ENCODE measurements around the gene DCC.

GRCh38 chr18:53234610-53235009 is 894.6 kb downstream of the DCC start:
- TF ChIP-seq, protein P1, sequence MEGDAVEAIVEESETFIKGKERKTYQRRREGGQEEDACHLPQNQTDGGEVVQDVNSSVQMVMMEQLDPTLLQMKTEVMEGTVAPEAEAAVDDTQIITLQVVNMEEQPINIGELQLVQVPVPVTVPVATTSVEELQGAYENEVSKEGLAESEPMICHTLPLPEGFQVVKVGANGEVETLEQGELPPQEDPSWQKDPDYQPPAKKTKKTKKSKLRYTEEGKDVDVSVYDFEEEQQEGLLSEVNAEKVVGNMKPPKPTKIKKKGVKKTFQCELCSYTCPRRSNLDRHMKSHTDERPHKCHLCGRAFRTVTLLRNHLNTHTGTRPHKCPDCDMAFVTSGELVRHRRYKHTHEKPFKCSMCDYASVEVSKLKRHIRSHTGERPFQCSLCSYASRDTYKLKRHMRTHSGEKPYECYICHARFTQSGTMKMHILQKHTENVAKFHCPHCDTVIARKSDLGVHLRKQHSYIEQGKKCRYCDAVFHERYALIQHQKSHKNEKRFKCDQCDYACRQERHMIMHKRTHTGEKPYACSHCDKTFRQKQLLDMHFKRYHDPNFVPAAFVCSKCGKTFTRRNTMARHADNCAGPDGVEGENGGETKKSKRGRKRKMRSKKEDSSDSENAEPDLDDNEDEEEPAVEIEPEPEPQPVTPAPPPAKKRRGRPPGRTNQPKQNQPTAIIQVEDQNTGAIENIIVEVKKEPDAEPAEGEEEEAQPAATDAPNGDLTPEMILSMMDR (IDR thresholded peaks at IDR 0.05) = no peak
- no peak for TF ChIP-seq POLR2A (IDR thresholded peaks at IDR 0.05)

All from testis (tissue), 2 donors.